GM12878 (cell line): ENCODE results near the gene CDK5RAP3. TPM values are rescaled to one million over a fixed set of nuclear protein-coding genes. Genes with fewer than 3 reads are reported as not detected.
A peak's percentile ranks its signal among the peaks of the same experiment; 100 is the strongest.

Source experiments
- CHD1 ChIP-seq: IDR thresholded peaks from 2 replicates; pipeline ENCODE4 v1.6.1; 2012; ENCODE audit warnings: low read depth, low read length, improper control_type of control experiment
- GABPA ChIP-seq: IDR thresholded peaks from 2 replicates; pipeline ENCODE4 v1.6.1; 2014; ENCODE audit warnings: antibody characterized with exemption, low read depth, mild to moderate bottlenecking, inconsistent platforms
- GATAD2B ChIP-seq: fragments of 450-650 bp; conservative IDR thresholded peaks from 2 replicates; pipeline ENCODE4 v1.6.1; 2017; ENCODE audit warnings: low read depth, mild to moderate bottlenecking, moderate library complexity
- HDAC2 ChIP-seq: fragments of 200-600 bp; sonication (generic); IDR thresholded peaks from 2 replicates; pipeline ENCODE4 v1.6.1; 2017
- IKZF2 ChIP-seq, 2 experiments: fragments of 450-650 bp; IDR thresholded peaks; 2 replicates each; pipeline ENCODE4 v1.6.1; 2017; ENCODE audit warnings: mild to moderate bottlenecking in 2 of 2, moderate library complexity in 2 of 2
- IRF4 ChIP-seq: IDR thresholded peaks from 2 replicates; pipeline ENCODE4 v1.6.1; 2011; ENCODE audit warnings: low read depth, low read length
- MTA2 ChIP-seq: fragments of 450-650 bp; IDR thresholded peaks from 2 replicates; pipeline ENCODE4 v1.6.1; 2016; ENCODE audit warnings: low read depth, mild to moderate bottlenecking, moderate library complexity
- NBN ChIP-seq: fragments of 450-650 bp; IDR thresholded peaks from 2 replicates; pipeline ENCODE4 v1.6.1; 2016
- RB1 ChIP-seq: fragments of 450-650 bp; formaldehyde crosslinking; IDR thresholded peaks from 2 replicates; pipeline ENCODE4 v1.6.1; 2017; ENCODE audit warnings: mild to moderate bottlenecking, borderline replicate concordance
- SMAD5 ChIP-seq: IDR thresholded peaks from 2 replicates; pipeline ENCODE4 v1.6.1; 2016; ENCODE audit warnings: antibody characterized with exemption, low read depth
- ZNF274 ChIP-seq: IDR thresholded peaks from one replicate; pipeline ENCODE4 v1.8.0; 2011; ENCODE audit not compliant: insufficient read length, insufficient read depth
- polyA plus RNA-seq, 11 experiments: library from polyadenylated mRNA; depleted of rRNA in 4 of 11; unstranded in 6 of 11; stranded (reverse) in 5 of 11; fragments of >200 nt; fragmentation: Nextera tagmentation in 4 of 11; fragmentation: Illumina TruSeq in 1 of 11; extraction: Ambion mirVana in 4 of 11; extraction: Trizol in 1 of 11; gene quantifications; 1 replicate in 1 of 11; 2 replicates in 10 of 11; pipeline versions ENCODE4 v1.2.1 to v1.2.3, GENCODE V29; 2011 to 2016; ENCODE audit warnings: inconsistent platforms in 2 of 11, missing spikeins in 2 of 11, low read depth in 1 of 11
- total RNA-seq, 4 experiments: library from RNA; depleted of rRNA in 3 of 4; stranded (reverse); fragments of >200 nt in 3 of 4; fragmentation: Illumina TruSeq in 1 of 4; extraction: Trizol in 1 of 4; gene quantifications; 2 replicates each; pipeline versions ENCODE4 v1.2.1 to v1.2.3, GENCODE V29; 2013 to 2021
- TF ChIP-seq, protein P1 (sequence below): IDR thresholded peaks from 2 replicates; pipeline ENCODE4 v1.6.1; 2012; ENCODE audit warnings: improper control_type of control experiment, low read depth, low read length; ENCODE audit not compliant: insufficient replicate concordance
- TF ChIP-seq, protein P2 (sequence below): IDR thresholded peaks from 2 replicates; pipeline ENCODE4 v1.6.1; 2011; ENCODE audit warnings: borderline replicate concordance, low read depth, mild to moderate bottlenecking, moderate library complexity, low read length; ENCODE audit not compliant: insufficient read depth, poor library complexity, severe bottlenecking
- TF ChIP-seq, protein P3 (sequence below): IDR thresholded peaks from 2 replicates; pipeline ENCODE4 v1.6.1; 2011; ENCODE audit warnings: low read depth, low read length, improper control_type of control experiment, borderline replicate concordance
- TF ChIP-seq, protein P4 (sequence below): fragments of 450-650 bp; IDR thresholded peaks from 2 replicates; pipeline ENCODE4 v1.6.1; 2014; ENCODE audit warnings: mild to moderate bottlenecking
- TF ChIP-seq, protein P5 (sequence below): fragments of 450-650 bp; IDR thresholded peaks from 2 replicates; pipeline ENCODE4 v1.6.1; 2017; ENCODE audit warnings: mild to moderate bottlenecking
- TF ChIP-seq, protein P6 (sequence below), 3 experiments: IDR thresholded peaks in 2 of 3; conservative IDR thresholded peaks in 1 of 3; 2 replicates each; pipeline ENCODE4 v1.5.1; 2011; ENCODE audit warnings: low read depth in 3 of 3, low read length in 3 of 3, mild to moderate bottlenecking in 3 of 3, control low read depth in 2 of 3, moderate library complexity in 2 of 3, inconsistent platforms in 1 of 3, mixed read lengths in 1 of 3; ENCODE audit not compliant: control insufficient read depth in 2 of 3, insufficient read depth in 1 of 3; ENCODE audit errors: extremely low read depth in 1 of 3

CDK5RAP3 gene
- total and polyA plus RNA-seq, 10 of the 15 experiments (the other 5 are each of a cell fraction or from before 2014, with no cell fraction given) = 69.4 to 237 (median 160) TPM

DNA sequence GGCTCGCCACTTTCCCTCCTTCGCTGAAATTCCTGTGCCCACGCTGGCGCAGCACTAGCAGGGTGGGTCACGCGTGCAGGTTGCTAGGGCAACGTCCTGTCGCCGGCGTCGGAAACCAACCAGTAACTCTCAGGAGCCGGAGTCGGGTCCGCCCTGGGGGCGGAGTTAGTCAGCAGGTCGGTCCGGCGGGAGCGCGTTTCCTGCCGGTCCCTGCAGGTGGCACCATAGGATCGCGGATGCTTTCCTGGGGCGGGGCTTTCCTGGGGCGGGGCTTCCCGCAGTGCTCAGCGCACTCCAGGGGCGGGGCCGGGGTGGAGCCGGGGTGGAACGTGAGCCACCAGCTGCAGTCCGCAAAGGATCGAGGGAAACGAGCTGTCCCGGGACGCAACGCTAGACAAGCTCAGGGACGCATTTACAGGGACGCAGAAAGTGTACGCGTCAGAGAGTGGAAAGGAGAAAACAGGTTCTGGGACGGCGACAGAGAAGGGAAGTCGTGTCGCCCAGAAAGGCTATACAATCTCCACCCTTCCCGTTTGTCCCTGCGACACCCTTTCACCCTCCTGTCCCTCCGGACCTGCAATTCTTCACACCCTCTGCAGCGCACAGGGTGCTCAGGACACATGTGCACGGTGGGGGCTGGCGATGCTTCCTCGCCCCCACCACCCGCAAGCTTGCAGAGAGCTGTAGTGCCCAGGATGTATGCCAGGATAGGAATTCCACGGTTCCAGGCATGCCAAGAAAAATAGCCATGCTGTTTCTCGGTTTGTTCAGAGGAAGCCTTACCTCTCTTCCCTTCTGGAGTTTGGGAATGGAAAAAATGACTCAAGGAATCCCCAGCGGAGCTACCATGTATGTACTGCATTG is 54.4 kb downstream of the CDK5RAP3 start (continued):
- TF ChIP-seq, protein P1, sequence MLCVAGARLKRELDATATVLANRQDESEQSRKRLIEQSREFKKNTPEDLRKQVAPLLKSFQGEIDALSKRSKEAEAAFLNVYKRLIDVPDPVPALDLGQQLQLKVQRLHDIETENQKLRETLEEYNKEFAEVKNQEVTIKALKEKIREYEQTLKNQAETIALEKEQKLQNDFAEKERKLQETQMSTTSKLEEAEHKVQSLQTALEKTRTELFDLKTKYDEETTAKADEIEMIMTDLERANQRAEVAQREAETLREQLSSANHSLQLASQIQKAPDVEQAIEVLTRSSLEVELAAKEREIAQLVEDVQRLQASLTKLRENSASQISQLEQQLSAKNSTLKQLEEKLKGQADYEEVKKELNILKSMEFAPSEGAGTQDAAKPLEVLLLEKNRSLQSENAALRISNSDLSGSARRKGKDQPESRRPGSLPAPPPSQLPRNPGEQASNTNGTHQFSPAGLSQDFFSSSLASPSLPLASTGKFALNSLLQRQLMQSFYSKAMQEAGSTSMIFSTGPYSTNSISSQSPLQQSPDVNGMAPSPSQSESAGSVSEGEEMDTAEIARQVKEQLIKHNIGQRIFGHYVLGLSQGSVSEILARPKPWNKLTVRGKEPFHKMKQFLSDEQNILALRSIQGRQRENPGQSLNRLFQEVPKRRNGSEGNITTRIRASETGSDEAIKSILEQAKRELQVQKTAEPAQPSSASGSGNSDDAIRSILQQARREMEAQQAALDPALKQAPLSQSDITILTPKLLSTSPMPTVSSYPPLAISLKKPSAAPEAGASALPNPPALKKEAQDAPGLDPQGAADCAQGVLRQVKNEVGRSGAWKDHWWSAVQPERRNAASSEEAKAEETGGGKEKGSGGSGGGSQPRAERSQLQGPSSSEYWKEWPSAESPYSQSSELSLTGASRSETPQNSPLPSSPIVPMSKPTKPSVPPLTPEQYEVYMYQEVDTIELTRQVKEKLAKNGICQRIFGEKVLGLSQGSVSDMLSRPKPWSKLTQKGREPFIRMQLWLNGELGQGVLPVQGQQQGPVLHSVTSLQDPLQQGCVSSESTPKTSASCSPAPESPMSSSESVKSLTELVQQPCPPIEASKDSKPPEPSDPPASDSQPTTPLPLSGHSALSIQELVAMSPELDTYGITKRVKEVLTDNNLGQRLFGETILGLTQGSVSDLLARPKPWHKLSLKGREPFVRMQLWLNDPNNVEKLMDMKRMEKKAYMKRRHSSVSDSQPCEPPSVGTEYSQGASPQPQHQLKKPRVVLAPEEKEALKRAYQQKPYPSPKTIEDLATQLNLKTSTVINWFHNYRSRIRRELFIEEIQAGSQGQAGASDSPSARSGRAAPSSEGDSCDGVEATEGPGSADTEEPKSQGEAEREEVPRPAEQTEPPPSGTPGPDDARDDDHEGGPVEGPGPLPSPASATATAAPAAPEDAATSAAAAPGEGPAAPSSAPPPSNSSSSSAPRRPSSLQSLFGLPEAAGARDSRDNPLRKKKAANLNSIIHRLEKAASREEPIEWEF = no peak
- TF ChIP-seq RB1 = no peak
- TF ChIP-seq, protein P2, sequence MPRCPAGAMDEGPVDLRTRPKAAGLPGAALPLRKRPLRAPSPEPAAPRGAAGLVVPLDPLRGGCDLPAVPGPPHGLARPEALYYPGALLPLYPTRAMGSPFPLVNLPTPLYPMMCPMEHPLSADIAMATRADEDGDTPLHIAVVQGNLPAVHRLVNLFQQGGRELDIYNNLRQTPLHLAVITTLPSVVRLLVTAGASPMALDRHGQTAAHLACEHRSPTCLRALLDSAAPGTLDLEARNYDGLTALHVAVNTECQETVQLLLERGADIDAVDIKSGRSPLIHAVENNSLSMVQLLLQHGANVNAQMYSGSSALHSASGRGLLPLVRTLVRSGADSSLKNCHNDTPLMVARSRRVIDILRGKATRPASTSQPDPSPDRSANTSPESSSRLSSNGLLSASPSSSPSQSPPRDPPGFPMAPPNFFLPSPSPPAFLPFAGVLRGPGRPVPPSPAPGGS = no peak
- no peak for TF ChIP-seq HDAC2
- TF ChIP-seq, protein P3, sequence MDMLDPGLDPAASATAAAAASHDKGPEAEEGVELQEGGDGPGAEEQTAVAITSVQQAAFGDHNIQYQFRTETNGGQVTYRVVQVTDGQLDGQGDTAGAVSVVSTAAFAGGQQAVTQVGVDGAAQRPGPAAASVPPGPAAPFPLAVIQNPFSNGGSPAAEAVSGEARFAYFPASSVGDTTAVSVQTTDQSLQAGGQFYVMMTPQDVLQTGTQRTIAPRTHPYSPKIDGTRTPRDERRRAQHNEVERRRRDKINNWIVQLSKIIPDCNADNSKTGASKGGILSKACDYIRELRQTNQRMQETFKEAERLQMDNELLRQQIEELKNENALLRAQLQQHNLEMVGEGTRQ = peak; percentile 44
- TF ChIP-seq, protein P4, sequence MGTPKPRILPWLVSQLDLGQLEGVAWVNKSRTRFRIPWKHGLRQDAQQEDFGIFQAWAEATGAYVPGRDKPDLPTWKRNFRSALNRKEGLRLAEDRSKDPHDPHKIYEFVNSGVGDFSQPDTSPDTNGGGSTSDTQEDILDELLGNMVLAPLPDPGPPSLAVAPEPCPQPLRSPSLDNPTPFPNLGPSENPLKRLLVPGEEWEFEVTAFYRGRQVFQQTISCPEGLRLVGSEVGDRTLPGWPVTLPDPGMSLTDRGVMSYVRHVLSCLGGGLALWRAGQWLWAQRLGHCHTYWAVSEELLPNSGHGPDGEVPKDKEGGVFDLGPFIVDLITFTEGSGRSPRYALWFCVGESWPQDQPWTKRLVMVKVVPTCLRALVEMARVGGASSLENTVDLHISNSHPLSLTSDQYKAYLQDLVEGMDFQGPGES = no peak
- no peak for TF ChIP-seq IRF4
- no peak for TF ChIP-seq SMAD5
- TF ChIP-seq CHD1 = no peak
- TF ChIP-seq, protein P5, sequence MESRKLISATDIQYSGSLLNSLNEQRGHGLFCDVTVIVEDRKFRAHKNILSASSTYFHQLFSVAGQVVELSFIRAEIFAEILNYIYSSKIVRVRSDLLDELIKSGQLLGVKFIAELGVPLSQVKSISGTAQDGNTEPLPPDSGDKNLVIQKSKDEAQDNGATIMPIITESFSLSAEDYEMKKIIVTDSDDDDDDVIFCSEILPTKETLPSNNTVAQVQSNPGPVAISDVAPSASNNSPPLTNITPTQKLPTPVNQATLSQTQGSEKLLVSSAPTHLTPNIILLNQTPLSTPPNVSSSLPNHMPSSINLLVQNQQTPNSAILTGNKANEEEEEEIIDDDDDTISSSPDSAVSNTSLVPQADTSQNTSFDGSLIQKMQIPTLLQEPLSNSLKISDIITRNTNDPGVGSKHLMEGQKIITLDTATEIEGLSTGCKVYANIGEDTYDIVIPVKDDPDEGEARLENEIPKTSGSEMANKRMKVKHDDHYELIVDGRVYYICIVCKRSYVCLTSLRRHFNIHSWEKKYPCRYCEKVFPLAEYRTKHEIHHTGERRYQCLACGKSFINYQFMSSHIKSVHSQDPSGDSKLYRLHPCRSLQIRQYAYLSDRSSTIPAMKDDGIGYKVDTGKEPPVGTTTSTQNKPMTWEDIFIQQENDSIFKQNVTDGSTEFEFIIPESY = no peak
- TF ChIP-seq GATAD2B = no peak
- TF ChIP-seq, protein P6, sequence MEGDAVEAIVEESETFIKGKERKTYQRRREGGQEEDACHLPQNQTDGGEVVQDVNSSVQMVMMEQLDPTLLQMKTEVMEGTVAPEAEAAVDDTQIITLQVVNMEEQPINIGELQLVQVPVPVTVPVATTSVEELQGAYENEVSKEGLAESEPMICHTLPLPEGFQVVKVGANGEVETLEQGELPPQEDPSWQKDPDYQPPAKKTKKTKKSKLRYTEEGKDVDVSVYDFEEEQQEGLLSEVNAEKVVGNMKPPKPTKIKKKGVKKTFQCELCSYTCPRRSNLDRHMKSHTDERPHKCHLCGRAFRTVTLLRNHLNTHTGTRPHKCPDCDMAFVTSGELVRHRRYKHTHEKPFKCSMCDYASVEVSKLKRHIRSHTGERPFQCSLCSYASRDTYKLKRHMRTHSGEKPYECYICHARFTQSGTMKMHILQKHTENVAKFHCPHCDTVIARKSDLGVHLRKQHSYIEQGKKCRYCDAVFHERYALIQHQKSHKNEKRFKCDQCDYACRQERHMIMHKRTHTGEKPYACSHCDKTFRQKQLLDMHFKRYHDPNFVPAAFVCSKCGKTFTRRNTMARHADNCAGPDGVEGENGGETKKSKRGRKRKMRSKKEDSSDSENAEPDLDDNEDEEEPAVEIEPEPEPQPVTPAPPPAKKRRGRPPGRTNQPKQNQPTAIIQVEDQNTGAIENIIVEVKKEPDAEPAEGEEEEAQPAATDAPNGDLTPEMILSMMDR (IDR thresholded peaks at IDR 0.05 in 2 of 3, conservative IDR thresholded peaks at IDR 0.05 in 1 of 3; ENCODE audit: control insufficient read depth in 2 of 3, extremely low read depth in 1 of 3, insufficient read depth in 1 of 3, low read depth in 3 of 3, low read length in 3 of 3) = peak; percentile 85 to 98 (median 89)
- TF ChIP-seq IKZF2 (IDR thresholded peaks at IDR 0.05) = no peak
- no peak for TF ChIP-seq GABPA
- TF ChIP-seq ZNF274 = no peak
- no peak for TF ChIP-seq MTA2
- TF ChIP-seq NBN = no peak; the same call in 1 of the 2 replicates
